ENCODE measurements around the gene FAT1.

The FAT1 gene

GRCh38 chr4:186700746-186701145 lies 22.9 kb downstream of the FAT1 start:
- in situ Hi-C loops (cut with HindIII; ENCODE audit: low sequenced_read_pairs): no loop called here

GRCh38 chr4:186699881-186700397 lies 23.7 kb downstream of the FAT1 start:
- in situ Hi-C loops (cut with HindIII; ENCODE audit: low sequenced_read_pairs): no loop called here

- in situ Hi-C loops (cut with HindIII; ENCODE audit: low sequenced_read_pairs): no loop called here
Observed at GRCh38 chr4:186699298-186699697, 24.4 kb downstream of the FAT1 start.

GRCh38 chr4:186698525-186698924 lies 25.1 kb downstream of the FAT1 start:
- in situ Hi-C loops (cut with HindIII; ENCODE audit: low sequenced_read_pairs): no loop called here

GRCh38 chr4:186698028-186698427 lies 25.6 kb downstream of the FAT1 start:
- in situ Hi-C loops (cut with HindIII; ENCODE audit: low sequenced_read_pairs): no loop called here

- in situ Hi-C loops (cut with HindIII; ENCODE audit: low sequenced_read_pairs): no loop called here
Observed at GRCh38 chr4:186695392-186695791, 28.3 kb downstream of the FAT1 start.

GRCh38 chr4:186693894-186694293 lies 29.8 kb downstream of the FAT1 start:
- in situ Hi-C loops (cut with HindIII; ENCODE audit: low sequenced_read_pairs): no loop called here

- in situ Hi-C loops (cut with HindIII; ENCODE audit: low sequenced_read_pairs): no loop called here
Observed at GRCh38 chr4:186693159-186693815, 30.4 kb downstream of the FAT1 start.

- in situ Hi-C loops (cut with HindIII; ENCODE audit: low sequenced_read_pairs): no loop called here
Observed at GRCh38 chr4:186691396-186691795, 32.3 kb downstream of the FAT1 start.

- in situ Hi-C loops (cut with HindIII; ENCODE audit: low sequenced_read_pairs): no loop called here
Observed at GRCh38 chr4:186689476-186689875, 34.2 kb downstream of the FAT1 start.

- in situ Hi-C loops (cut with HindIII; ENCODE audit: low sequenced_read_pairs): no loop called here
Observed at GRCh38 chr4:186688150-186688943, 35.3 kb downstream of the FAT1 start.

GRCh38 chr4:186687265-186687664 lies 36.4 kb downstream of the FAT1 start:
- in situ Hi-C loops (cut with HindIII; ENCODE audit: low sequenced_read_pairs): no loop called here

GRCh38 chr4:186685767-186686183 lies 37.9 kb downstream of the FAT1 start:
- in situ Hi-C loops (cut with HindIII; ENCODE audit: low sequenced_read_pairs): no loop called here

- in situ Hi-C loops (cut with HindIII; ENCODE audit: low sequenced_read_pairs): no loop called here
Observed at GRCh38 chr4:186684889-186685309, 38.8 kb downstream of the FAT1 start.

- in situ Hi-C loops (cut with HindIII; ENCODE audit: low sequenced_read_pairs): no loop called here
Observed at GRCh38 chr4:186684220-186684619, 39.4 kb downstream of the FAT1 start.

- in situ Hi-C loops (cut with HindIII; ENCODE audit: low sequenced_read_pairs): no loop called here
Observed at GRCh38 chr4:186680641-186681040, 43.0 kb downstream of the FAT1 start.

GRCh38 chr4:186676531-186677161 lies 47.0 kb downstream of the FAT1 start:
- in situ Hi-C loops (cut with HindIII; ENCODE audit: low sequenced_read_pairs): no loop called here

- in situ Hi-C loops (cut with HindIII; ENCODE audit: low sequenced_read_pairs): loop anchor here (5.0 kb wide), 1 partner anchor 32 kb away; no protein-coding TSS in a partner anchor
Observed at GRCh38 chr4:186669735-186670134, 53.9 kb downstream of the FAT1 start.

GRCh38 chr4:186669159-186669731 lies 54.4 kb downstream of the FAT1 start:
- in situ Hi-C loops (cut with HindIII; ENCODE audit: low sequenced_read_pairs): no loop called here

- in situ Hi-C loops (cut with HindIII; ENCODE audit: low sequenced_read_pairs): no loop called here
Observed at GRCh38 chr4:186666750-186667149, 56.9 kb downstream of the FAT1 start.

- in situ Hi-C loops (cut with HindIII; ENCODE audit: low sequenced_read_pairs): no loop called here
Observed at GRCh38 chr4:186666252-186666651, 57.4 kb downstream of the FAT1 start.

Data from endothelial cell of hepatic sinusoid (primary cell).